ENCODE data around the gene GPC5. TPM values are rescaled to one million over a fixed set of nuclear protein-coding genes. Genes with fewer than 3 reads are reported as not detected.

Gene GPC5
- total RNA-seq (2021), result 0.15 TPM in 1 of 2 replicates, not detected in the other
- long read RNA-seq, partial matches to known transcripts, result 0 of 1 reads
- long read RNA-seq, other reads (novel, unspliced or antisense), result 1 of 1 reads

DNA sequence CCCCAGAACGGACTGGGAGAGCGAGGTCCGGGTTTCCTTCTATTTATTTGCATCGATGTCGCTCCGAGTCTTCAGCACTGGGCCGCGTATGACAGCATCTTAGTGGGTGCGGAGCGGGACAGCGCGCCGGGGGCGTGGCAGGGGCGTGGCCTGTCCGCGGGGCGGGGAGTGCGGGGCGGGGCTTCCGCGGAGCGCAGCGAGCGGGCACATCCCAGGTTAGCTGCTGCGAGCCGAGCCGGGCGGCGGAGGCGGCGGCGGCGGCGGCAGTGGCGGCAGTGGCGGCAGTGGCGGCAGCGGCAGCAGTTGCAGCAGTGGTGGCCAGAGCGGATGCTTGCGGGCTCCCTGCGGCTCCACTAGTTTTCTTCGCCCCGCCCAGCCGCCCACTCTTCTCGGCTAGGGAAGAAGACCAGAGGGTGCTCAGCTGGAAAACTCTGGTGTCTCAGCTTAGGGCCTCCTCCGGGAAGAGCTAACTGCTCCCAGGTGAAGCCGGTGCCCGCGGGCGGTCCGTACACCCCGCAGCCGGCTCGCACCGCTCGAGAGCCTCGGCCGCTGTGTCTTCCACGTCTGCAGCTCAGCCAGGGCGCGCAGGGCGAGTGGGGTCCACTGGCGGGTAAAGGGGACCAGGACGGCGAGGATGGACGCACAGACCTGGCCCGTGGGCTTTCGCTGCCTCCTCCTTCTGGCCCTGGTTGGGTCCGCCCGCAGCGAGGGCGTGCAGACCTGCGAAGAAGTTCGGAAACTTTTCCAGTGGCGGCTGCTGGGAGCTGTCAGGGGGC lies at the start of gene GPC5:
TSS of gene GPC5 (plus strand) at position 209 of the 776 bp plus-strand sequence.
- no peak within 1 kb of the TSS for H2BK120ac ChIP-seq (ENCODE audit: low read depth, low read length, poor library complexity, severe bottlenecking)
- Mint-ChIP-seq H3K27me3 (ENCODE audit: low read depth) (peaks cover 94% of the 10 kb centered on the region), H3K27ac (no peak within 1 kb of the TSS), H3K4me1 (peaks cover 4 to 6% of the 10 kb centered on the region in 2 experiments; a peak in 3 of 4 replicates), H3K4me3 (peak within 1 kb of the TSS; percentile 69 to 84), H3K9me3 (no peaks in the 10 kb centered on the region), H3K36me3 (ENCODE audit: insufficient read depth in 1 of 3, low read depth in 3 of 3) (no peaks in the 10 kb centered on the region)
- H3K79me2 ChIP-seq (ENCODE audit: insufficient read depth, low read length), result no peaks in the 10 kb centered on the region
- H3K9ac ChIP-seq (ENCODE audit: extremely low read depth, insufficient read length, low read length), result peak within 1 kb of the TSS; percentile 18
- H3K18ac ChIP-seq (ENCODE audit: insufficient read length, low read depth, low read length), result no peak within 1 kb of the TSS
- H2BK5ac ChIP-seq (ENCODE audit: insufficient read length, low read length), result no peak within 1 kb of the TSS
- no peak within 1 kb of the TSS for H2BK15ac ChIP-seq (ENCODE audit: low read depth, low read length)
- H2AK5ac ChIP-seq (ENCODE audit: insufficient read length, low read length), result no peak within 1 kb of the TSS
- no peak within 1 kb of the TSS for H3K23ac ChIP-seq (ENCODE audit: insufficient read length, low read depth, low read length)
- WGBS (ENCODE audit: extremely low coverage, insufficient read length, low lambda C conversion rate), result no CpG with 5 or more reads among the region's 76 CpGs
- no peak within 1 kb of the TSS for H3K56ac ChIP-seq (ENCODE audit: insufficient read length, low read depth, low read length)
- peaks cover 12% of the 10 kb centered on the region for H3K27me3 ChIP-seq (ENCODE audit: insufficient read depth, low read length)
- H3K9me3 ChIP-seq (ENCODE audit: control insufficient read depth, low read depth, low read length), result no peaks in the 10 kb centered on the region
- H3T11ph ChIP-seq (ENCODE audit: low read length), result no peak within 1 kb of the TSS
- DNase-seq, result peak; percentile 89
- H3K4me2 ChIP-seq (ENCODE audit: insufficient read depth, insufficient read length, low read length), result peak within 1 kb of the TSS; percentile 42
- H2AFZ ChIP-seq (ENCODE audit: low read length), result no peak within 1 kb of the TSS
- no peaks in the 10 kb centered on the region for H3K4me1 ChIP-seq (ENCODE audit: insufficient read depth, low read length)
- H3K4ac ChIP-seq (ENCODE audit: low read depth, low read length), result no peak within 1 kb of the TSS
- H2BK20ac ChIP-seq (ENCODE audit: low read depth, low read length, poor library complexity, severe bottlenecking), result no peak within 1 kb of the TSS
- H3K79me1 ChIP-seq (ENCODE audit: insufficient read depth, low read depth, low read length, poor library complexity, severe bottlenecking), result no peaks in the 10 kb centered on the region
- H2BK12ac ChIP-seq (ENCODE audit: insufficient read length, low read depth, low read length), result no peak within 1 kb of the TSS
- H4K8ac ChIP-seq (replicated peaks; ENCODE audit: insufficient read length, low read depth, low read length), result no peak within 1 kb of the TSS
- H3K23me2 ChIP-seq (ENCODE audit: insufficient read length, low read depth, low read length, poor library complexity, severe bottlenecking), result peaks cover 7% of the 10 kb centered on the region
- no peak within 1 kb of the TSS for H4K91ac ChIP-seq (ENCODE audit: insufficient read length, low read depth, low read length)
- H3K27ac ChIP-seq (ENCODE audit: insufficient read length, low read depth, low read length), result no peak within 1 kb of the TSS
- no peaks in the 10 kb centered on the region for H4K20me1 ChIP-seq (ENCODE audit: control insufficient read depth, insufficient read depth, insufficient read length)
- no peak within 1 kb of the TSS for H4K5ac ChIP-seq (ENCODE audit: insufficient read length, low read depth, low read length)
- no peak within 1 kb of the TSS for H3K14ac ChIP-seq (ENCODE audit: insufficient read depth, low read length)
- TF ChIP-seq, protein P1, sequence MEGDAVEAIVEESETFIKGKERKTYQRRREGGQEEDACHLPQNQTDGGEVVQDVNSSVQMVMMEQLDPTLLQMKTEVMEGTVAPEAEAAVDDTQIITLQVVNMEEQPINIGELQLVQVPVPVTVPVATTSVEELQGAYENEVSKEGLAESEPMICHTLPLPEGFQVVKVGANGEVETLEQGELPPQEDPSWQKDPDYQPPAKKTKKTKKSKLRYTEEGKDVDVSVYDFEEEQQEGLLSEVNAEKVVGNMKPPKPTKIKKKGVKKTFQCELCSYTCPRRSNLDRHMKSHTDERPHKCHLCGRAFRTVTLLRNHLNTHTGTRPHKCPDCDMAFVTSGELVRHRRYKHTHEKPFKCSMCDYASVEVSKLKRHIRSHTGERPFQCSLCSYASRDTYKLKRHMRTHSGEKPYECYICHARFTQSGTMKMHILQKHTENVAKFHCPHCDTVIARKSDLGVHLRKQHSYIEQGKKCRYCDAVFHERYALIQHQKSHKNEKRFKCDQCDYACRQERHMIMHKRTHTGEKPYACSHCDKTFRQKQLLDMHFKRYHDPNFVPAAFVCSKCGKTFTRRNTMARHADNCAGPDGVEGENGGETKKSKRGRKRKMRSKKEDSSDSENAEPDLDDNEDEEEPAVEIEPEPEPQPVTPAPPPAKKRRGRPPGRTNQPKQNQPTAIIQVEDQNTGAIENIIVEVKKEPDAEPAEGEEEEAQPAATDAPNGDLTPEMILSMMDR (conservative IDR thresholded peaks at IDR 0.05), result no peak

Measured in H9 (cell line).